Transverse colon (tissue), 3 donors: Measurements from ENCODE around the gene TRAF2.

Experiments used
- POLR2A ChIP-seq: fragments of 450-650 bp; IDR thresholded peaks from one replicate; pipeline ENCODE4 v1.6.1; 2016; ENCODE audit warnings: antibody characterized with exemption, mild to moderate bottlenecking, moderate library complexity
- TF ChIP-seq, protein P1 (sequence below), 5 experiments: fragments of 200-600 bp in 3 of 5; fragments of 450-650 bp in 2 of 5; sonication (generic) in 3 of 5; IDR thresholded peaks; 1 replicate in 2 of 5; 2 replicates in 3 of 5; pipeline ENCODE4 v1.5.1; 2016 to 2017; ENCODE audit warnings: antibody characterized with exemption in 5 of 5, inconsistent platforms in 3 of 5, mild to moderate bottlenecking in 2 of 5, moderate library complexity in 1 of 5

DNA sequence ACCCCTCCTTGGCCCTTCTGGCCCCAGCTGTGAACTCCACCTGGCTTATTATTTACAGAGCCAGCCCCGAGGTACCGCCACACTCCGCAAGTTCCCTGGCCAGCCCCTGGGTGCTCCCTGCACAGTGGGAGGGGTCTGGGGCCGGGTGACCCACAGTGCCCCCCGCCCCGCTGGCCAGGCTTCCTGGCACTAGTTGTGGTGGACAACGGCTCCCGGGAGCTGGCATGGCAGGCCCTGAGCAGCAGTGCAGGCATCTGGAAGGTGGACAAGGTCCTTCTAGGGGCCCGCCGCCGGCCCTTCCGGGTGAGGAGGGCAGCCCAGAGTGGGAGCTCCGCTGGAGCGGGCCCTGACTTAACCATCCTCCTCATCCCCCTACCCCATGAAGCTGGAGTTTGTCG, 30.2 kb upstream of the TRAF2 start:
- no peak for TF ChIP-seq POLR2A
- TF ChIP-seq, protein P1, sequence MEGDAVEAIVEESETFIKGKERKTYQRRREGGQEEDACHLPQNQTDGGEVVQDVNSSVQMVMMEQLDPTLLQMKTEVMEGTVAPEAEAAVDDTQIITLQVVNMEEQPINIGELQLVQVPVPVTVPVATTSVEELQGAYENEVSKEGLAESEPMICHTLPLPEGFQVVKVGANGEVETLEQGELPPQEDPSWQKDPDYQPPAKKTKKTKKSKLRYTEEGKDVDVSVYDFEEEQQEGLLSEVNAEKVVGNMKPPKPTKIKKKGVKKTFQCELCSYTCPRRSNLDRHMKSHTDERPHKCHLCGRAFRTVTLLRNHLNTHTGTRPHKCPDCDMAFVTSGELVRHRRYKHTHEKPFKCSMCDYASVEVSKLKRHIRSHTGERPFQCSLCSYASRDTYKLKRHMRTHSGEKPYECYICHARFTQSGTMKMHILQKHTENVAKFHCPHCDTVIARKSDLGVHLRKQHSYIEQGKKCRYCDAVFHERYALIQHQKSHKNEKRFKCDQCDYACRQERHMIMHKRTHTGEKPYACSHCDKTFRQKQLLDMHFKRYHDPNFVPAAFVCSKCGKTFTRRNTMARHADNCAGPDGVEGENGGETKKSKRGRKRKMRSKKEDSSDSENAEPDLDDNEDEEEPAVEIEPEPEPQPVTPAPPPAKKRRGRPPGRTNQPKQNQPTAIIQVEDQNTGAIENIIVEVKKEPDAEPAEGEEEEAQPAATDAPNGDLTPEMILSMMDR (IDR thresholded peaks at IDR 0.05) = no peak
